GM10266 (cell line): Measurements from ENCODE around the gene PSMC5.

Experiments
- DNase-seq: peaks from one replicate; pipeline ENCODE4 v3.0.0; 2012; ENCODE audit errors: extremely low spot score
- CTCF ChIP-seq: IDR thresholded peaks from 2 replicates; pipeline ENCODE4 v1.5.1; 2012; ENCODE audit warnings: mild to moderate bottlenecking, low read depth; ENCODE audit not compliant: control insufficient read depth, insufficient read depth; ENCODE audit errors: missing control alignments

The PSMC5 gene

GRCh38 chr17:63816123-63816522 is 11.1 kb upstream of the PSMC5 start:
- DNase-seq = no peak
- no peak for TF ChIP-seq CTCF

GRCh38 chr17:63816669-63817068 is 10.6 kb upstream of the PSMC5 start:
- TF ChIP-seq CTCF = no peak
- no peak for DNase-seq

GRCh38 chr17:63817736-63818385 is 9.4 kb upstream of the PSMC5 start:
- no peak for TF ChIP-seq CTCF
- DNase-seq = no peak

- no peak for TF ChIP-seq CTCF
Observed at GRCh38 chr17:63819131-63819530, 8.1 kb upstream of the PSMC5 start.

GRCh38 chr17:63819585-63820537 is 7.4 kb upstream of the PSMC5 start:
- no peak for TF ChIP-seq CTCF

More at GRCh38 chr17:63819131-63819530, 8.1 kb upstream of the PSMC5 start:
- DNase-seq = no peak

GRCh38 chr17:63820963-63821561 is 6.2 kb upstream of the PSMC5 start:
- DNase-seq = no peak
- no peak for TF ChIP-seq CTCF

More at GRCh38 chr17:63819585-63820537, 7.4 kb upstream of the PSMC5 start:
- DNase-seq = no peak
